ENCODE measurements around the gene IRAG1. TPM values are rescaled to one million over a fixed set of nuclear protein-coding genes. Genes with fewer than 3 reads are reported as not detected.

The IRAG1 gene
- total RNA-seq, 4 donors from 2014 or later: 3.5 to 48.4 (median 9.9) TPM

GRCh38 chr11:10657308-10658271, 36.0 kb downstream of the IRAG1 start:
- Histone ChIP-seq H3K36me3 (no peaks in the 10 kb centered on the region), H3K27ac (peak overlapping the region; percentile 84 to 90 (median 88)), H3K4me3 (peak overlapping the region in 1 of 4 donors; percentile 44), H3K9me3 (no peaks in the 10 kb centered on the region), H3K27me3 (no peaks in the 10 kb centered on the region), H3K4me1 (peaks cover 46 to 94% (median 84%) of the 10 kb centered on the region in 3 donors)
- TF ChIP-seq CTCF (IDR thresholded peaks at IDR 0.05): no peak
- no peak for TF ChIP-seq POLR2A (IDR thresholded peaks at IDR 0.05)
- intact Hi-C loops (cut with DNase I): loop anchor here (10.0 kb wide), 1 partner anchor 253 kb away; no protein-coding TSS in a partner anchor
- WGBS, 2 donors: 8 to 19% methylated on average over 10 to 20 of the region's 20 CpGs
- DNase-seq: no peak

GRCh38 chr11:10655943-10656576, 37.5 kb downstream of the IRAG1 start:
- WGBS, 2 donors: 23 to 35% methylated on average over 6 of the region's 6 CpGs
- Histone ChIP-seq H3K36me3 (no peaks in the 10 kb centered on the region), H3K4me1 (peaks cover 50 to 100% (median 93%) of the 10 kb centered on the region in 3 donors), H3K4me3 (no peak overlapping the region), H3K27ac (peak overlapping the region; percentile 84 to 90 (median 88)), H3K27me3 (no peaks in the 10 kb centered on the region), H3K9me3 (no peaks in the 10 kb centered on the region)
- no peak for DNase-seq
- intact Hi-C loops (cut with DNase I): loop anchor here (10.0 kb wide), 1 partner anchor 251 kb away; no protein-coding TSS in a partner anchor
- no peak for TF ChIP-seq CTCF (IDR thresholded peaks at IDR 0.05)
- TF ChIP-seq POLR2A (IDR thresholded peaks at IDR 0.05): no peak

- H3K27me3 ChIP-seq: no peaks in the 10 kb centered on the region
- no peak overlapping the region for H3K4me3 ChIP-seq
- DNase-seq: no peak
- H3K9me3 ChIP-seq: no peaks in the 10 kb centered on the region
- intact Hi-C loops (cut with DNase I): loop anchor here (10.0 kb wide), 1 partner anchor 250 kb away; no protein-coding TSS in a partner anchor
- H3K4me1 ChIP-seq: peaks cover 50 to 100% (median 93%) of the 10 kb centered on the region in 3 donors
- 11 to 16% methylated on average over 4 of the region's 4 CpGs for WGBS, 2 donors
- no peak for TF ChIP-seq POLR2A (IDR thresholded peaks at IDR 0.05)
- TF ChIP-seq CTCF (IDR thresholded peaks at IDR 0.05): no peak
- no peaks in the 10 kb centered on the region for H3K36me3 ChIP-seq
- peak overlapping the region; percentile 84 to 90 (median 88) for H3K27ac ChIP-seq
Observed at GRCh38 chr11:10655227-10655626, 38.3 kb downstream of the IRAG1 start.

GRCh38 chr11:10654811-10655150, 38.8 kb downstream of the IRAG1 start:
- H3K4me3 ChIP-seq: no peak overlapping the region
- TF ChIP-seq POLR2A (IDR thresholded peaks at IDR 0.05) (no peak), CTCF (IDR thresholded peaks at IDR 0.05) (no peak)
- H3K4me1 ChIP-seq: peaks cover 49 to 98% (median 90%) of the 10 kb centered on the region in 3 donors
- WGBS, 2 donors: 31 to 50% methylated on average over 1 of the region's 1 CpG
- no peaks in the 10 kb centered on the region for H3K36me3 ChIP-seq
- intact Hi-C loops (cut with DNase I): loop anchor here (10.0 kb wide), 1 partner anchor 250 kb away; no protein-coding TSS in a partner anchor
- no peak for DNase-seq
- no peaks in the 10 kb centered on the region for H3K9me3 ChIP-seq
- H3K27me3 ChIP-seq: no peaks in the 10 kb centered on the region
- H3K27ac ChIP-seq: peak overlapping the region; percentile 84 to 90 (median 88)
